ENCODE measurements around the gene LONP1. TPM values are rescaled to one million over a fixed set of nuclear protein-coding genes. Genes with fewer than 3 reads are reported as not detected.

LONP1 gene
- total RNA-seq, 1 experiment from 2014 or later = 113 TPM

DNA sequence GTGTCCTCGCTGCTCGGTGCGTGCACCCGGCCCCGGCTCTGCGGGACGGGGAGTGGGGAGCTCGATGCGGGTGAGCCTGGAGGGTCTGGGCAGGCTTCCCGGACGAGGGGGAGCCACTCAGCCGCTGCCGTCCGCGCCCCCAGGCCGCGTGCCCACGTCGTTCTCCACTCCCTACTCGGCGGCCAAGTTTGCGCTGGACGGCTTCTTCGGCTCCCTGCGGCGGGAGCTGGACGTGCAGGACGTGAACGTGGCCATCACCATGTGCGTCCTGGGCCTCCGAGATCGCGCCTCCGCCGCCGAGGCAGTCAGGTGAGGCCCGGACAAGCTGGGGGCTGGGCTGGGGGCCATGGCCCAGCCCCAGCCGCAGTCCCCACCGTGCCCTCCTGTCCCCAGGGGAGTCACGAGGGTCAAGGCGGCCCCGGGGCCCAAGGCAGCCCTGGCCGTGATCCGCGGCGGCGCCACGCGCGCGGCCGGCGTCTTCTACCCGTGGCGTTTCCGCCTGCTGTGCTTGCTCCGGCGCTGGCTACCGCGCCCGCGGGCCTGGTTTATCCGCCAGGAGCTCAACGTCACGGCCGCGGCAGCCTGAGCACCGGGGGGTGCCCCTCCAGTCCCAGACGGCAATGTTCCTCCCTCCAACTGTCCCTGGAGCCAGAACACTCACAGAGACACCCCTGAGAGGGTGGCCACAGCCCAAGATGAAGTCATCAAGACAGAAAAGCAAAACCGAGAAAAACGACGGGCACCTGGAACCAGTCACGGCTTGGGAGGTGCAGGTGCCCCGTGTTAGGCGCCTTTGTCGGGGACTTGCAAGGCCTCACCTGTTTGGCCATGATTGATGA, 32.4 kb downstream of the LONP1 start:
- no peak overlapping the region for H2BK20ac ChIP-seq (ENCODE audit: low read depth, low read length, poor library complexity, severe bottlenecking)
- Mint-ChIP-seq H3K4me1 (peaks cover 4 to 14% of the 10 kb centered on the region in 2 experiments), H3K36me3 (ENCODE audit: insufficient read depth in 1 of 3, low read depth in 3 of 3) (peaks cover 16 to 23% (median 16%) of the 10 kb centered on the region in 3 experiments), H3K27ac (no peak overlapping the region), H3K9me3 (peaks cover 5 to 6% of the 10 kb centered on the region in 2 experiments; a peak in 2 of 5 replicates), H3K4me3 (peak overlapping the region in 1 of 2 experiments; percentile 81; a peak in 1 of 5 replicates), H3K27me3 (ENCODE audit: low read depth) (peaks cover 3% of the 10 kb centered on the region)
- H3K9ac ChIP-seq (ENCODE audit: extremely low read depth, insufficient read length, low read length) = no peak overlapping the region
- no peak overlapping the region for H3K23ac ChIP-seq (ENCODE audit: insufficient read length, low read depth, low read length)
- no peak overlapping the region for H2AFZ ChIP-seq (ENCODE audit: low read length)
- DNase-seq = peak; percentile 37
- H2BK120ac ChIP-seq (ENCODE audit: low read depth, low read length, poor library complexity, severe bottlenecking) = no peak overlapping the region
- H2BK15ac ChIP-seq (ENCODE audit: low read depth, low read length) = no peak overlapping the region
- H3K27ac ChIP-seq (ENCODE audit: insufficient read length, low read depth, low read length) = no peak overlapping the region
- no peak overlapping the region for H4K5ac ChIP-seq (ENCODE audit: insufficient read length, low read depth, low read length)
- no peak overlapping the region for H2BK12ac ChIP-seq (ENCODE audit: insufficient read length, low read depth, low read length)
- H3K79me2 ChIP-seq (ENCODE audit: insufficient read depth, low read length) = peaks cover 14% of the 10 kb centered on the region; the same call in 1 of the 2 replicates
- no peaks in the 10 kb centered on the region for H3K4me1 ChIP-seq (ENCODE audit: insufficient read depth, low read length)
- H4K20me1 ChIP-seq (ENCODE audit: control insufficient read depth, insufficient read depth, insufficient read length) = no peaks in the 10 kb centered on the region
- H3K79me1 ChIP-seq (ENCODE audit: insufficient read depth, low read depth, low read length, poor library complexity, severe bottlenecking) = no peaks in the 10 kb centered on the region
- no peak overlapping the region for H4K8ac ChIP-seq (replicated peaks; ENCODE audit: insufficient read length, low read depth, low read length)
- H3K14ac ChIP-seq (ENCODE audit: insufficient read depth, low read length) = no peak overlapping the region
- H3K4me2 ChIP-seq (ENCODE audit: insufficient read depth, insufficient read length, low read length) = no peak overlapping the region
- TF ChIP-seq, protein P1, sequence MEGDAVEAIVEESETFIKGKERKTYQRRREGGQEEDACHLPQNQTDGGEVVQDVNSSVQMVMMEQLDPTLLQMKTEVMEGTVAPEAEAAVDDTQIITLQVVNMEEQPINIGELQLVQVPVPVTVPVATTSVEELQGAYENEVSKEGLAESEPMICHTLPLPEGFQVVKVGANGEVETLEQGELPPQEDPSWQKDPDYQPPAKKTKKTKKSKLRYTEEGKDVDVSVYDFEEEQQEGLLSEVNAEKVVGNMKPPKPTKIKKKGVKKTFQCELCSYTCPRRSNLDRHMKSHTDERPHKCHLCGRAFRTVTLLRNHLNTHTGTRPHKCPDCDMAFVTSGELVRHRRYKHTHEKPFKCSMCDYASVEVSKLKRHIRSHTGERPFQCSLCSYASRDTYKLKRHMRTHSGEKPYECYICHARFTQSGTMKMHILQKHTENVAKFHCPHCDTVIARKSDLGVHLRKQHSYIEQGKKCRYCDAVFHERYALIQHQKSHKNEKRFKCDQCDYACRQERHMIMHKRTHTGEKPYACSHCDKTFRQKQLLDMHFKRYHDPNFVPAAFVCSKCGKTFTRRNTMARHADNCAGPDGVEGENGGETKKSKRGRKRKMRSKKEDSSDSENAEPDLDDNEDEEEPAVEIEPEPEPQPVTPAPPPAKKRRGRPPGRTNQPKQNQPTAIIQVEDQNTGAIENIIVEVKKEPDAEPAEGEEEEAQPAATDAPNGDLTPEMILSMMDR (conservative IDR thresholded peaks at IDR 0.05) = peak; percentile 17; the same call in 1 of the 3 replicates
- H3K18ac ChIP-seq (ENCODE audit: insufficient read length, low read depth, low read length) = no peak overlapping the region
- H2AK5ac ChIP-seq (ENCODE audit: insufficient read length, low read length) = no peak overlapping the region
- no peaks in the 10 kb centered on the region for H3K27me3 ChIP-seq (ENCODE audit: insufficient read depth, low read length)
- no peaks in the 10 kb centered on the region for H3K9me3 ChIP-seq (ENCODE audit: control insufficient read depth, low read depth, low read length)
- no peak overlapping the region for H3K4ac ChIP-seq (ENCODE audit: low read depth, low read length)
- WGBS (ENCODE audit: extremely low coverage, insufficient read length, low lambda C conversion rate) = no CpG with 5 or more reads among the region's 76 CpGs
- H4K91ac ChIP-seq (ENCODE audit: insufficient read length, low read depth, low read length) = no peak overlapping the region
- no peak overlapping the region for H3K56ac ChIP-seq (ENCODE audit: insufficient read length, low read depth, low read length)
- H3K23me2 ChIP-seq (ENCODE audit: insufficient read length, low read depth, low read length, poor library complexity, severe bottlenecking) = peaks cover 5% of the 10 kb centered on the region
- no peak overlapping the region for H2BK5ac ChIP-seq (ENCODE audit: insufficient read length, low read length)
- H3T11ph ChIP-seq (ENCODE audit: low read length) = no peak overlapping the region
